Activated gamma-delta T cell (primary cell): ENCODE results near the gene CAND2.

Source experiments
- DNase-seq: peaks from one replicate; lab custom pipeline; 2025; lab: John Stamatoyannopoulos, UW
- total RNA-seq, 2 donors: gene quantifications; one replicate each; lab custom pipeline; 2026; lab: John Stamatoyannopoulos, UW

The CAND2 gene
- total RNA-seq, result 2.9 to 3.9 reads per million in 2 donors

DNA sequence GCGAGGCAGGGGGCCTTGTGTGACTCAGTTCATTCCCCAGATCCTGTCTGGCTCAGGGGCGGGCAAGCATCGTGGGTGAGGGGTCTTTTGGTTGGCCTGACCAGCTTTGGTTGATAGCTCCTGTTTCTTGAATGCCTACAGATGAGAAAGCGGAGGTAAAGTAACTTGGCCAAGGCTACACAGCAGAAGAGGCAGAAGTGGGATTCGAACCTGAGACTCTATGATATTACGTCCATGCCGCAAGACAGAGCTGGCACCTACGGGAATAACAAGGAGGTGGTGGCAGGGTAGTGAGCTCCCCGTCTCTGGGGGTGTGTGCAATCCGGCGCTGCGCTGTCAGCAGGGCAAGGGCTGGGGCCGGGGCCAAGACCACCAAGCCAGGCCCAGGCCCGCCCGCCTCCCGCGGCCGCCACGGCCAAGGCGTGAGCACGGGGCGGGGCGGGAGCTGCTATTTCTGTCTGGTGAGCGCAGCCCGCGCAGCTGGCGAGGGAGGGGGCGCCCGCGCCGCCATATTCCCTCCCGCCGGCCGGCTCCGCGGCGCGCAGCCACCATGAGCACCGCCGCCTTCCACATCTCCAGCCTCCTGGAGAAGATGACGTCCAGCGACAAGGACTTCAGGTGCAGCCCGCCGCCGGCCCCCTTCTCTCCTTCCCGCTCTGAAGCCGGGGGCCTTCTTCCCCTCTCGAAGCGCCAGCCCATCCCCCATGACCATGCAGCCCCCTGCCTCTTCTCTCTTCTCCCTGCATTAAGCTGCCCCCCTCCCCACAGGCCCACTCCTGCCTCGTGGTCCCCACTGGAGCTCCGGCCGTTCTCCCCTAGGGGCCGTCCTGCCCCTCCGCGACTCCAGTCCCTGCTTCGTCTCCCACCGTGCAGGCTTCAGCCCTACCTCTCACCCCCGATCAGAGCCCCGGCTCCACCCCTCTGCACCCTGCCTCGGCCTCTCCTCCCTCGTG is at the start of gene CAND2:
Gene CAND2 (plus strand): TSS at position 510 of the 953 bp plus-strand sequence. CDS start 41 bp downstream, at position 551.
- DNase-seq, result no peak

DNA sequence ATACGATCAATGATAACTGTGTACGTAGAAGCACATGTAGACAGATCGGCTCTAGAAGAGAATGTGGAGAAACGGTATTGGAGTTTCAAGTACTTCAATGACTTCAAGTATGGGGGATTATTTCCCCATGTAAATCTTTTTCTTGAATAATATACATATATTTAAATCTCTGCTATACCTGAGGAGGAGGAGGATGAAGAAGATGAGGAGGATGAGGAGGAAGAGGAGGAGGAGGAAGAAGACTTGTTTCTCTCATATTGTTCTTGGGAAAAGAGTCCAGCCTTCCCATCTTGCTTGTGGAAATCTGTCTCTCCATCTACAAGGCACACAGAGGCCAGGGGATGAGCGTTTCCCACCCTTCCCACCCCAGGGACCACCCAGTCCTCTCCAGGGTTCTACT is 48.0 kb upstream of the CAND2 start:
- no peak for DNase-seq

DNA sequence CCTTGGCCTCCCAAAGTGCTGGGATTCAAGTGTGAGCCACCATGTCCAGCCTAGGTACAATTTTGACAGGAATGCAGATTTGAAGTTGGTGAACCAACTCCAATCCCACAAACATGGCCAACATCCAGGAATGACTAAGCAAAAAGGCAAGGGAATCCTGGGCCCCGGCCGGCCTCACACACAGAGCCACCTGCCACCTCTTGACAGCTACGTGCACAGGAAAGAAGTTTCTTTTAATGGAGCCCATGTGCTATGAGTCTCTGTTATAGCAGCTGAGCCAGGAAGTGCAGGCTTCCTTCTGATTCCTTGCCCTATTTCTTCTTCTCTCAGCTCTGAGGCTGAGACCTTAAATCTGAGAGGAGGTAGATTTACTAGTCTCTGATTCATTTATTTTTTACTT is 46.3 kb upstream of the CAND2 start:
- DNase-seq, result no peak

DNA sequence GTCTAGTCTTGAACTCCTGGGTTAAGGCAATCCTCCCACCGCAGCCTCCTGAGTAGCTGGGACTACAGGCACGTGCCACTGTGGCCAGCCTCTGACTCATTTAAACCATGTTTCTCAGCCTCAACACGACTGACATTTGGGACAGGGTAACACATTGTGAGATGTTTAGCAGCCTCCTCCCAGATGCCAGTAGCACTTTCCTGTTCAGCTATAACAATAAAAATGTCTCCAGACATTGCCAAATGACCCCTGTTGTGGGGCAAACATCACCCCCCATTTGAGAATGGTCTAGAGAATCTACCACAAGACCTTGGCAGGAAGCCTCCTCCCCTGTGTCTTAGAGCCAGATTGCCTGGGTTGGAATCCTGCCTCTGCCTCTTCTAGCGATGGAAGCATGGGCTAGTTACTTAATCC is 45.8 kb upstream of the CAND2 start:
- no peak for DNase-seq

DNA sequence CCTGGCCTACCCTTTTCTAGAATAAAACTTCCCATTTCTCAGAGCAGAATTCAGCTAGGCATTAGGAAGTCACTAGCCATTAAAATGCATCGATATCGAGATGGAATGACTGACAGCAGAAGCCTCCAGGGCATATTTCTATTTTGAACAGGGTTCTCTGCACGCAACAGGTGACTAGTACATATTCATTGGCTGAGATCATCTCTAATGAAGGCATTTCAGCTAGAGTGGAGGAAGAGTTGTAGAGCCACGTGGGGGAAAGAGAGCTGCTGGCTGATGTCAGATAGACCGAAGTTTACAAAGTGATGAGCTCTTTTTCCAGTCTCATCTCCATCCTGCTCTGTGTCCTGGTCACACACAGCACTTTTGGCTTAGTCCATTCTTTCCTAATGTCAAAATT is 44.9 kb upstream of the CAND2 start:
- DNase-seq, result no peak

DNA sequence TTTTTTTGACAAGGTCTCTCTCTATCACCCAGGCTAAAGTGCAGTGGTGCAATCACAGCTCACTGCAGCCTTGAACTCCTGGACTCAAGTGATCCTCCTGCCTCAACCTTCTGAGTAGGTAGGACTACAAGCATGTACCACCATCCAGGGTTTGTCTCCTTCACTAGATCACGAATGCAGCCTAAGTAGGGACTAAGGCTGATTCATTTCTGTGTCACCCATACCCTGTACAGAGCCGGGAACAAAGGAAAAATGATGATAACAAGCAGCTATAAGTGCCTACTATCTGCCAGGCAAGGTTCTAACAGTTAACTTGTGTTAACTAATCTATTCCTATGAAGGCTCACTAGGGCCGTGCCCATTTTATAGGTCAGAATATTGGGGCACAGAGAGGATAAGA is 44.4 kb upstream of the CAND2 start:
- DNase-seq, result no peak

DNA sequence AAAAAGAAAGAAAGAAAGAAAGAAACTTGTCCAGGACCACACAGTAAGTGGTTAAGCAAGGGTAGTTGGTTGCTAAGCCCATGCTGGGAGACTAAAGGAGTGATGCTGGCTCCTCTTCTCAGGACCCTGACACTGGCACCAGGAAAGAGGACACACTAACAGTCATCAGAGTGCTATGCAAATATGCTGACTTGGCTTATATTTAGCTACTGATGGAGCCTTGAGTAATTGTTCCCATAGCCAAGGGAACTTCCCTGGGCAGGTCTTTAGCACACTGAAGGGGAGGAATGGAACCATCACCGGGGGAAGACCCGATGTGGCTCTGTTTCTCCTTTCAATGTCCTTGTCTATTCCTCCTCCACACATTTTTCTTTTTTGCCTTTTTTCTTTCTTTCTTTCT is 43.7 kb upstream of the CAND2 start:
- no peak for DNase-seq

DNA sequence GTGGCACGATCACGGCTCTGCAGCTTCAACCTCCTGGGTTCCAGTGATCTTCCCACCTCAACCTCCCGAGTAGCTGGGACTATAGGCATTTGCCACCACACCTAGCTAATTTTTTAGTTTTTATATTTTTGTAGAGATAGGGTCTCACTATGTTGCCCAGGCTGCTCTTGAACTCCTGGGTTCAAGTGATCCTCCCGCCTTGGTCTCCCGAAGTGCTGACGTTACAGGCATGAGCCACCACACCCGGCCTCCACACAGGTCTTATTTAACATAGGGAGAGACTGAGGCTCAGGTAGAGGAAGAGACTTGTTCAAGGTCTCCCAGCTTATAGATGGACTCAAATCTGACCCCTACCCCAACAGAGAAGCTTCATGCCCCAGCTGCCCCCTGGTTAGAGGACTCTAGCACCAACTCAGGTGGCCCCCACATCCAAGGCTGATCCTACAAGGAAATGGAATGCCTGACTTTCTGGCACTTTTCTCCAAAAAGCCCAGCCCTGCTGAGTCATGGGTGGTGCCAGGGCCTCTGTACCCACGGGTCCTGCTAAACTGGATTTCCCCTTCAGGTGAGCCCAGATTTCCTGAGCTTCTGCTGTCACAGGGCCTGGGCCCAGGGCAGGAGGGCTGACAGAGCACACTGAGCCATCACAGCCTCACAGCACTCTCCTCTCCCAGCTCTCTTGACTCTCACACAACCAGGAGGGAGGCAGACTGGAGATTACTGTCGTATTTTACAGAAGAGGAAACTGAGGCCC is 43.0 kb upstream of the CAND2 start:
- no peak for DNase-seq

DNA sequence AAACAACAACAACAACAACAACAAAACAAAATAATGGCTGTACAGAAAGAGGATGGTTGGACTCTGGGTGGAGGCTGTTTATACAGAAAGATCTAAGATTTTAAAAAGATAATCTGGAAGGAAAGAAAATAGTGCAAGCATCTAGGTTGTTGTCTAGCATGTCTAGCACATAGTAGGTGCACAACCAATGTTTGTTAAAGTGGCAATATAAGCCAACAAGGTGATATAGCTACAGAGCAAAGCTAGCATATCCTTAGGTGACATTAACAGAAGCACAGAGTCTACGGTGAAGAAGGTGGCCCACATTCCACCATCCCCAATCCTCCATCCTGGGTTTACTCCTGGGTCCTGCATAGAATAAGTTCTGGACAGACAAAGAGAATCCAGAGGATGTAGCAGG is 42.2 kb upstream of the CAND2 start:
- DNase-seq, result no peak

DNA sequence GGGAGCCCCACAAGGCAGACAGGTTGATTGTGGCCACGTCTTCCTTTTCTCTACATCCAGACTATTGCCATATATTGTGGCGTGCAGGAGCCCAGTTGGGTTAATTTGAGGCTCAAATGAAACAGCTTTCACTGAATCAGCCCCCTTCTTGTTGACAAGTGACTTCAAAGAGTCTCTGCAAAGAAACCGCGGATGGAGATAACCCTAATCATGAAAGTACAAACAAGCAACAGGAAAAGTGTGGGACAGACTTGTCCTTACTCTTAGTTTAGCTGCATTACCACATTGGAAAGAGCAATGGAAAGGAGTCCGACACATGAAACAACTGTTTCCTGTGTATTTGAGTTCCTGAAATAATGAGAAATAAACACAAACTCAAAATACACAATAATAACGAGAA is 40.7 kb upstream of the CAND2 start:
- no peak for DNase-seq

DNA sequence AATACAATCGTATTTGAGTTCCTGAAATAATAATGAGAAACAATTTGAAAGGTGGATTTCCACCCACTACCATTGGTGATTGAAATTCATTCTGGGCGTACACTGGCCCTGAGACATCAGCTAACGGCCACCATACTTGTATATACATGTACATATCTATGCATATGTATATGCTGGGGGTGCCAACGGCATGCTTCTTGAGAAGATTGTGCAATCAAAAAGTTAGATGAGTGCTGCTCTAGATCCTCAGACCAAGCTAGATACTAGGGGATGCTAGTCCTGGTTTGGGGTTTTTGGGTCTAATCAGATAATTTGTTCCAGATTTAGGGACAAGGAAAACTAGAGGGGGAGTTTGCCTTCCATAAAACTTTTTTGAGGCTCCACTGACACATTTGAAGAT is 40.3 kb upstream of the CAND2 start:
- DNase-seq, result no peak

DNA sequence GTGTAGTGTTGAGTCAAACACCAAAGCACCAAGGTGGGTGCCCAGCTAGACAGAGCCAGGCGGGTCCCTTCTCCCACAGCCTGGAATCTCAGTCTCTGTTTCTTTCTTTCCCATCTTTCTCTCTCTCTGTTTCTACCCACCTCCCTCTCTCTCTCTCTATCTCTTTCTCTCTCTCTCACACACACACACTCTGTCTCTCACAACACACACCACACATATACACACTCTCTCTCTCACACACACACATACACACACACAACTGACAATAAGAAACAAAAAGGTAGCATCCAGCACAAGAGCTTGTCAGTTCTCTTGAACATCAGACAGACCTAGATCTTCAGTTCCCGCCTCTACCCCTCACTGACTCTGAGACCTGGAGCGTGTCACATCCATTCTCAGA is 39.8 kb upstream of the CAND2 start:
- DNase-seq, result no peak

DNA sequence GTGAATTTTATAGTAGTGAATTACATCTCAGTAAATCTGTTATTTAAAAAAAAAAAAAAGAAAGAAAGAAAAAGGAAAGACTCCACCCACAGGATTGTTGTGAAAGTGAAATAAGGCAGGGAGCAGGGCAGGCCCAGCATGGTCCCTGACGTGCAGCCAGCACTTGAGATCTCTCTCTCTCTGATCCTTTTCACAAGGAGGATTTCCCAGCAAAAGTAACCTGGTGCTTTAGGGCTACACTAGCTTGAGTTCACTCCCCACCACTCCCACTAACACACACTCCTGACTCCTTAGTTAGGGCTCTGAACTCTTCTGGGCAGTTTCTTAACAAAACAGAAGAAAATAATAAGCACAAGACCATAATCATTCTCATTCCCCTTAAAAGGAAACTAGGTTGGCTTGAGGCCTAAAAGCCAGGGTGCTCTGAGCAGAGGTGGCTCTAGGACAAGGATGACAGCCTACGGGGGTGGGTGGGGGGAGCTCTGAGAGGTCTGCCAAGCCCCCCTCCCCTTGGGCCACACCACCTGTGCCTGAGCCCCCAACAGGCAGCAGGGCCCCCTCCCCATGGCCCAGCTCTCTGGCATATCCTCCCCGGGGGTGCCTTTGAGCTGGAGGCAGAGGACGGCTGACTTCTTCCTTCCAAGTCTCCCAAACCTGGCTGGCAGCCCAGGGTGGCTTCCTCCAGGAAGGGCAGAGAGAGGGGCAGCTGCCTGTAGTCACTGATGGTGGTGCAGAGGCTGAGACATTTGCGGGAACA is 38.3 kb upstream of the CAND2 start:
- no peak for DNase-seq

DNA sequence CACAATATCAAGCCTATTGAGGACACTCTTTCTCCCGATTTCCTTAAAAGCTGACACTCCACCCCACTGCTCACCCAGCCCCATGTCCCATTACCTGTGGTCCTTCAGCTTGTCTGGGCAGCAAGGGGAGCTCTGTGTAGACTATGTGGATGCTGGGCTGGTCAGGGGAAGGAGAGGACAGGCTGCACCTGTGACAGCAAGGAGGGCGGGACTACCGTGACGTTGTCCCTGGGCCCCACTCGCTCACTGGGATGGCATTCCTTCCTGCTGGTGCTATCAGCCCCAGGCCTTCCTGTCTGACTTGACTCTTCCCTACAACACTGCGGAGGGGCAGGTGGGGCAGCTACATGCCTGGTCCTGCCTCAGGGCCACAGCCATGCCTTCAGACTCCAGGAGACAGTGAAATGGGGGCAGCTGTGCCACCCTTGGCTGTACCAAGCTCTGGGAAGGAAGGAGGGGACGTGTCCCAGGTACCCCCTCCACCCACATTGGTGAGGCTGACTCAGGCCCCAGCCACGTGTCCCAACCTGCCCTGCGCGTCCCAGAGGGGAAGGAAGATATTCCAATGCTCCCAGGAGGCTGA is 37.3 kb upstream of the CAND2 start, which contains the start of gene TMEM40:
Gene TMEM40 (minus strand): TSS at position 163 of the 583 bp plus-strand sequence. CDS start 9,427 bp downstream, outside the sequence.
- no peak for DNase-seq

DNA sequence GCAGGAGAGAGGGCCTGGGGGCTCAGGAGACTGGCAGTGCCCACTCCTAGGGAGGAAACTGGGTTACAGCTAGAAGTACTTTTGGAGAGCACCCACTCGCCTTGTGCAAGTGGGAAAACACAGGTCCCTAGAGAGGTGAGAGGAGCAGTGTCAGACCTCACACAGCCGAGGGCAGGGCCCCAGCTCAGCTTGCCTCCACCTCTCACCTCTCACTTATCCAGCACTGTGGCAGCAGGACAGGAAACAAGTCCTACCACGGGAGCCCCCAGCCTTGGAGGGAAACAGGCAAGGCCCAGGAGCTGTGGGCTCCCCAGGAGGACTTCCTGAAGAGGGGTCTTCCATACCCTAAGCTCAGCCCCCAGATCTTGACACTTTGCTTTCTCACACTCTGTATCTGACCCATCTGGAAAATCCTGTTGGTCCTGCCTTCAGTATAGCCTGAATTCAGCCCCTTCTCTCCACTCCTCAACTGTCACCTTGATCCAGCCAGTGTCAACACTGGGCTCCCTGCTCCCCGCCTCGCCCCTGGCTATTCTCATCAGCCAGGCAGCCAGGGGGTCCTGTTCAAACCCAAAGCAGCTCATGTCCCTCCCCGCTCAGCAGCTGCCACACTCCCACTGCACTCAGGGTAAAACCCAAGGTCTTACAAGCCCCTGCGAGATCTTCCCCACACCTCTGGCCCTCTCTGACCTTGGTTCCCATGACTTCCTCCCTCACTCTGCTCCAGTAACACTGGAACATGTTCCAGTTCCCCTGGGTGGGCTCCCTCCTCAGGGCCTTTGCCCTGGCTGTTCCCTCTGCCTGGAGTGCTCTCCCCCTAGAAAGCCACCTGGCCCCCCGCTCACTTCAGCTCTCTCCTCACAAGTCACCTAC is 36.6 kb upstream of the CAND2 start:
- DNase-seq, result no peak

DNA sequence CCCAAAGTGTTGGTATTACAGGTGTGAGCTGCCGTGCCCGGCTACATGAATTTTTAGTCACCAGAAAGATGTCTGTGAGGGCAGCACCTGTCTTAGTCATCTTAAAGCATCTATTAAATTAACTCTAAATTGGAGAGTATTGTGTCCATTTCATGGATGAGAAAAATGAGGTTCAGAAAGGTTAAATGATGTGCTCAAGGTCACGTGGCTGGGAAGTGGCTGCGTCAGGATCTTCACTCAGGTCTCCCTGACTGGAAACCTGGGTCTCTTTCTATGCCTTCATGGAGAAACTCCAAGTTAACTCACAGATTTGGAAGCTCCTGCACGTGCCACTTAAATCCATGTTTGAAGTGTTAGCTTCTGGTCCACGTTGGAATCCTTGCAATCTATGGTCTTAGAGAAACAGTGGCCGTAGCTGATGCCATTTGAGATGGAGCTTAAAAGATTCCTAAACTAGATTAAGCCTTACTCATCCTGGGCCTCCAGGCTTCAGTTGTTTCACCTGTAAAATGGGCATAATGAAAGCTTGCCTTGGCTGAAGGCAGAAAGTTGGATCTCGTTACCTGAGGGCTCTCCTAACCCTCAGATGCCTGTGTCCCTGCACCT is 32.2 kb upstream of the CAND2 start:
- DNase-seq, result no peak

DNA sequence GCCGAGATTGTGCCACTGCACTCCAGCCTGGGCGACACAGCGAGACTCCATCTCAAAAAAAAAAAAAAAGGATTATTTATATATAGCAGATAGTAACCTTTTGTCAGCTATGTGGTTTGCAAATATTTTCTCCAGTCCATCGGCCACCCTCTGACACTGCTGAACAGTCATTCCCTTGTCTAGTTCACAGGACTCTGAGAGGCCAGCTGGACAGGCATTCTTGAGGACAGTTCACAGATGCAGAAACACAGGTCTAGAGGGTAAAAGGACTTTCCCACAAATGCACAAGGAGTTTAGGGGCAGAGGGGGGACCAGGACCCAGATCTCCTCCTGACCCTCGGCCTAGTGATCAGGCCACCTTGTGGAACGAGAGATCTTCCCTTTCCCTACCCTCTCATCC is 29.9 kb upstream of the CAND2 start:
- no peak for DNase-seq

DNA sequence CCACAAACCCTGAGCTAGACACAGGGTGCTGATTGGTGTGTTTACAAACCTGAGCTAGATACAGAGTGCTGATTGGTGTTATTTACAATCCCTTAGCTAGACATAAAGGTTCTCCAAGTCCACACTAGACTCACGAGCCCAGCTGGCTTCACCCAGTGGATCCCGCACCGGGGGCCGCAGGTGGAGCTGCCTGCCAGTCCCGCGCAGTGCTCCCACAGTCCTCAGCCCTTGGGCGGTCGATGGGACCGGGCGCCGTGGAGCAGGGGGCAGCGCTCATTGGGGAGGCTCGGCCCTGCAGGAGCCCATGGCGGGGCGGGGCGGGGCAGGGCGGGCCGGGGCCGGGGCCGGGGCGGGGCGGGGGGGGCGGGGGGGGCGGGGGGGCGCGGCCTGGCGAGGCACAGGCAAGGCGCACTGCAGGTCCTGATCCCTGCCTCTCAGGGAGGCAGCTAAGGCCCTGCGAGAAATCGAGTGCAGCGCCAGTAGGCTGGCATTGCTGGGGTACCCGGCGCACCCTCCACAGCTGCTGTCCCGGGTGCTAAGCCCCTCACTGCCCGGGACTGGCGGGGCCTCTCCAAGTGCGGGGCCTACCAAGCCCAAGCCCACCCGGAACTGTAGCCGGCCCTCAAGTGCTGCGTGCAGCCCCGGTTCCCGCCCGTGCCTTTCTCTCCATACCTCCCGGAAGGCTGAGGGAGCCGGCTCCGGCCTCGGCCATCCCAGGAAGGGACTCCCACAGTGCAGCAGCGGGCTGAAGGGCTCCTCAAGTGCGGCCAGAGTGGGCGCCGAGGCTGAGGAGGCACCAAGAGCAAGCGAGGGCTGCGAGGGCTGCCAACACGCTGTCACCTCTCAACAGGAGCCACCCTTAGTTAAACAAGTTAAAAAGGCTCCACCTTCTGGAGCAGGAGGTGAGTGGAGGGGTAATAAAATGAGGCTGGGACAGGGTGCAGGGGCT is 27.6 kb upstream of the CAND2 start:
- DNase-seq, result no peak

DNA sequence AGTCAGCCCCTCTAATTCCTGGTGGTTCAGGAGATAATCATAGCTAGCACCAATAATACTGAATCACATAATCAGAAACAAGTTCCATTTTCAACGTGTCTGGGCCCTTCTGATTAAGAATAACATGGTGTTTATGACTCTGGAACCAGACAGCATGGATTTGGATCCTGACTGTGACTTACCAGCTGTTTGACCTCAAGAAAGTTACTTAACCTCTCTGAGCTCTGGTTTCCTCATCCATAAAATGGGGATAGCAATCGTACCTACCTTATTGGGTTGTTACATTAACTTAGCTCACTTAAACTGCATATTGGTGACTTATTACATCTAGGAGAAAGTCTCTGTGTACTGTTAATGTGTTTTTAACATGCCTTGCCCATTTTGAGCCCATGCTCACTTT is 26.7 kb upstream of the CAND2 start:
- no peak for DNase-seq
